ENCODE data around the gene MED31. TPM values are rescaled to one million over a fixed set of nuclear protein-coding genes. Genes with fewer than 3 reads are reported as not detected.

Gene MED31
- total RNA-seq, 1 experiment from 2014 or later, result 10.6 TPM

DNA sequence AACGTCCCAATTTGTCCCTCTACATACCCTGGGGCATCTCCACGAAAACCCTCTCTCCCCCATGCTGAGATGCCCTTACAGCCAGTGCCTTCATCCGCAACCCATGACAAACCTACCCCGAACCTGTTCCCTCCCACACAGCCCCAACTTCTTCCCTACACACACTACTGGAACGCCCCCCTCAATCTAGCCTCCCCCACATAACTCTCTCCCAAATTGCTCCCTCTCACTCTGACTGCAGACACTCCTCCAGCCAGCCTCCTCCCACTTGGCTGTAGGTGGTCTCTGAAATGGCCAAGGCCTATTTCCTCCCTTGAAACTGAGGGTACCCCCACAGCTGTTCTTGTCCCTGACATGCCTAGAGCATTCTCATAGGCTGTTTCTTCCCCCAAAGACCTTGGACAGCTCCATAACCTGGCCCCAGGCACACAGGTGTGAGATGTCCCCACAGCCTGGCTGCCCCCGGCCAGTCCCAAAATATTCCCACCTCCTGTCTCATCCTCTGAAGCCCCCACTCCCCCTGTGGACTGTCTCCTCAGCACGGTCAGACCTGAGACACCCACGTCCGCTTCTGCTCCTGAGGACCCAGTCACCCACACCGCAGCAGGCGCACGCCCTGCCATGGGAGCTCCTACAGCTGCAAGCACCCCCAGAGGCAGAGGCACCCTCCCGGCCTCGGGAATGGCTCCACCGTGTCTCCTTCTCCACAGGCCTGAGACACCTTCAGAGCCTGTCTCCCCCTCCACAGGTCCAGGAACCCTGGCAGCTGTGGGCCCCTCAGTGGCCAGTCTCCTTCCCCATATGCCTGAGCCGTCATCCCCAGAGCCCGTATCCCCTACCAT is 14.6 kb downstream of the MED31 start:
- Mint-ChIP-seq H3K9me3 (no peaks in the 10 kb centered on the region; the same call in 1 of the 2 replicates), H3K36me3 (peaks cover 27% of the 10 kb centered on the region), H3K4me3 (no peak overlapping the region), H3K27me3 (ENCODE audit: low read depth) (no peaks in the 10 kb centered on the region), H3K27ac (0 out of 2 replicates have a peak overlapping the region, but pooled peaks have one; percentile 17), H3K4me1 (peaks cover 13% of the 10 kb centered on the region)
- ChIA-PET POLR2A (no interaction called here), CTCF (no interaction called here)
- ATAC-seq (no peak), DNase-seq (ENCODE audit: low spot score) (no peak)
- no peak for TF ChIP-seq ZNF396 (CRISPR knock-in tag; IDR thresholded peaks at IDR 0.05; ENCODE audit: borderline replicate concordance)
- TF ChIP-seq SOX15 (CRISPR knock-in tag; IDR thresholded peaks at IDR 0.05), result no peak
- no peak for TF ChIP-seq ERG (CRISPR knock-in tag; IDR thresholded peaks at IDR 0.05)
- TF ChIP-seq HMGXB4 (CRISPR knock-in tag; IDR thresholded peaks at IDR 0.05), result no peak
- TF ChIP-seq, protein P1, sequence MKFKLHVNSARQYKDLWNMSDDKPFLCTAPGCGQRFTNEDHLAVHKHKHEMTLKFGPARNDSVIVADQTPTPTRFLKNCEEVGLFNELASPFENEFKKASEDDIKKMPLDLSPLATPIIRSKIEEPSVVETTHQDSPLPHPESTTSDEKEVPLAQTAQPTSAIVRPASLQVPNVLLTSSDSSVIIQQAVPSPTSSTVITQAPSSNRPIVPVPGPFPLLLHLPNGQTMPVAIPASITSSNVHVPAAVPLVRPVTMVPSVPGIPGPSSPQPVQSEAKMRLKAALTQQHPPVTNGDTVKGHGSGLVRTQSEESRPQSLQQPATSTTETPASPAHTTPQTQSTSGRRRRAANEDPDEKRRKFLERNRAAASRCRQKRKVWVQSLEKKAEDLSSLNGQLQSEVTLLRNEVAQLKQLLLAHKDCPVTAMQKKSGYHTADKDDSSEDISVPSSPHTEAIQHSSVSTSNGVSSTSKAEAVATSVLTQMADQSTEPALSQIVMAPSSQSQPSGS (CRISPR knock-in tag; IDR thresholded peaks at IDR 0.05; ENCODE audit: borderline replicate concordance, low read depth), result no peak
- no peak for TF ChIP-seq HMGA2 (CRISPR knock-in tag; IDR thresholded peaks at IDR 0.05)
- no peak for TF ChIP-seq GABPB1 (CRISPR knock-in tag; IDR thresholded peaks at IDR 0.05)
- TF ChIP-seq USF1 (CRISPR knock-in tag; IDR thresholded peaks at IDR 0.05), result no peak
- TF ChIP-seq NR2C2 (CRISPR knock-in tag; IDR thresholded peaks at IDR 0.05), result no peak
- TF ChIP-seq ZBTB21 (CRISPR knock-in tag; IDR thresholded peaks at IDR 0.05; ENCODE audit: borderline replicate concordance), result no peak
- no peak for TF ChIP-seq ZNF425 (CRISPR knock-in tag; conservative IDR thresholded peaks at IDR 0.05)

- Mint-ChIP-seq H3K4me3 (no peak overlapping the region), H3K4me1 (peaks cover 8% of the 10 kb centered on the region), H3K9me3 (no peaks in the 10 kb centered on the region; the same call in 1 of the 2 replicates), H3K36me3 (peaks cover 32% of the 10 kb centered on the region), H3K27me3 (ENCODE audit: low read depth) (no peaks in the 10 kb centered on the region), H3K27ac (no peak overlapping the region)
- ChIA-PET POLR2A (no interaction called here), CTCF (interaction anchor here (1.4 kb wide), 1 partner anchor 77 kb away, joined by 4 read pairs; the partner anchor contains the start of gene SLC13A5)
- TF ChIP-seq, protein P2, sequence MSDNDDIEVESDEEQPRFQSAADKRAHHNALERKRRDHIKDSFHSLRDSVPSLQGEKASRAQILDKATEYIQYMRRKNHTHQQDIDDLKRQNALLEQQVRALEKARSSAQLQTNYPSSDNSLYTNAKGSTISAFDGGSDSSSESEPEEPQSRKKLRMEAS (CRISPR knock-in tag; IDR thresholded peaks at IDR 0.05), result no peak
- TF ChIP-seq PRRX2 (CRISPR knock-in tag; IDR thresholded peaks at IDR 0.05) (no peak), ZNF138 (CRISPR knock-in tag; conservative IDR thresholded peaks at IDR 0.05) (no peak), JAZF1 (CRISPR knock-in tag; IDR thresholded peaks at IDR 0.05) (no peak), NFATC4 (CRISPR knock-in tag; IDR thresholded peaks at IDR 0.05) (no peak), MYBL2 (CRISPR knock-in tag; IDR thresholded peaks at IDR 0.05) (no peak), ZNF423 (CRISPR knock-in tag; IDR thresholded peaks at IDR 0.05) (no peak), OVOL2 (CRISPR knock-in tag; IDR thresholded peaks at IDR 0.05; ENCODE audit: borderline replicate concordance) (no peak), SMAD4 (CRISPR knock-in tag; IDR thresholded peaks at IDR 0.05) (no peak), ETV6 (CRISPR knock-in tag; IDR thresholded peaks at IDR 0.05) (no peak), CREM (CRISPR knock-in tag; IDR thresholded peaks at IDR 0.05) (no peak), CREB1 (CRISPR knock-in tag; IDR thresholded peaks at IDR 0.05) (no peak)
- TF ChIP-seq, protein P3, sequence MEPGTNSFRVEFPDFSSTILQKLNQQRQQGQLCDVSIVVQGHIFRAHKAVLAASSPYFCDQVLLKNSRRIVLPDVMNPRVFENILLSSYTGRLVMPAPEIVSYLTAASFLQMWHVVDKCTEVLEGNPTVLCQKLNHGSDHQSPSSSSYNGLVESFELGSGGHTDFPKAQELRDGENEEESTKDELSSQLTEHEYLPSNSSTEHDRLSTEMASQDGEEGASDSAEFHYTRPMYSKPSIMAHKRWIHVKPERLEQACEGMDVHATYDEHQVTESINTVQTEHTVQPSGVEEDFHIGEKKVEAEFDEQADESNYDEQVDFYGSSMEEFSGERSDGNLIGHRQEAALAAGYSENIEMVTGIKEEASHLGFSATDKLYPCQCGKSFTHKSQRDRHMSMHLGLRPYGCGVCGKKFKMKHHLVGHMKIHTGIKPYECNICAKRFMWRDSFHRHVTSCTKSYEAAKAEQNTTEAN (CRISPR knock-in tag; IDR thresholded peaks at IDR 0.05), result no peak
- no peak for DNase-seq (ENCODE audit: low spot score)
- no peak for ATAC-seq
These were observed 15.3 kb downstream of the MED31 start for GRCh38 chr17:6636105-6636504.
